ENCODE measurements around the gene DCC.

DCC gene

DNA sequence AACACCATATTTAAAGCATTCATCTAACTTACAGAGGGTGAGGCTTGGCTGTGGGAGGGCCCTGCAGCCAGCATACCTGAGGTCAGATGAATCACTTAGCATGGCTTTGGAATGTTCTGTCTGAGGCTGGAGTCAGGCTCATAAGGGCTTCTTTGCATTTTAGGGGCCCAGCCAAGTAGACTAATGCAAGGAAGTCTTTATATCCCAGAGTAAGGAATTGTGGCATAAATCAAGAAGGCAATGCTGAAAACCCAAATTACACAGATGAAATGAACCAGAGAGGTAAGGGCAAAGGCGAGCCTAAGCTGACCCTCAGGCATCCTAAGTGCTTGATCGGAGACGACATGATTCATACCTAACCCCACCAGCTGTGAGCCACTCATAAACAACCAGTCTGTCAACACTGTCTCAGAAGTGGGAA, 383.6 kb downstream of the DCC start:
- no peak overlapping the region for H3K27ac ChIP-seq
- no peak for TF ChIP-seq CTCF (conservative IDR thresholded peaks at IDR 0.05; ENCODE audit: low read depth, low read length)
- H3K9ac ChIP-seq: no peak overlapping the region
- no peaks in the 10 kb centered on the region for H3K27me3 ChIP-seq (ENCODE audit: insufficient read depth, low read depth)
- no peaks in the 10 kb centered on the region for H3K36me3 ChIP-seq (ENCODE audit: insufficient read depth)
- no peak overlapping the region for H3K4me3 ChIP-seq (IDR thresholded peaks at IDR 0.05; ENCODE audit: insufficient read depth, low read depth, low read length)
- H3K79me2 ChIP-seq (ENCODE audit: insufficient read depth, low read depth): no peaks in the 10 kb centered on the region
- H3K4me2 ChIP-seq: no peak overlapping the region
- no peaks in the 10 kb centered on the region for H4K20me1 ChIP-seq (ENCODE audit: insufficient read depth)
- H2AFZ ChIP-seq (ENCODE audit: low read depth): no peak overlapping the region
- no peaks in the 10 kb centered on the region for H3K4me1 ChIP-seq (ENCODE audit: low read depth, poor library complexity, severe bottlenecking)

GRCh38 chr18:52730972-52731619, 391.1 kb downstream of the DCC start:
- no peaks in the 10 kb centered on the region for H3K4me1 ChIP-seq (ENCODE audit: low read depth, poor library complexity, severe bottlenecking)
- no peaks in the 10 kb centered on the region for H3K36me3 ChIP-seq (ENCODE audit: insufficient read depth)
- H3K27me3 ChIP-seq (ENCODE audit: insufficient read depth, low read depth): no peaks in the 10 kb centered on the region
- no peaks in the 10 kb centered on the region for H3K79me2 ChIP-seq (ENCODE audit: insufficient read depth, low read depth)
- H3K9ac ChIP-seq: no peak overlapping the region
- H3K4me3 ChIP-seq (IDR thresholded peaks at IDR 0.05; ENCODE audit: insufficient read depth, low read depth, low read length): no peak overlapping the region
- H3K27ac ChIP-seq: no peak overlapping the region
- no peaks in the 10 kb centered on the region for H4K20me1 ChIP-seq (ENCODE audit: insufficient read depth)
- H3K4me2 ChIP-seq: no peak overlapping the region
- TF ChIP-seq CTCF (conservative IDR thresholded peaks at IDR 0.05; ENCODE audit: low read depth, low read length): no peak
- no peak overlapping the region for H2AFZ ChIP-seq (ENCODE audit: low read depth)

- Histone ChIP-seq H3K4me2 (no peak overlapping the region), H3K4me1 (ENCODE audit: low read depth, poor library complexity, severe bottlenecking) (no peaks in the 10 kb centered on the region), H3K9ac (no peak overlapping the region), H2AFZ (ENCODE audit: low read depth) (no peak overlapping the region), H3K79me2 (ENCODE audit: insufficient read depth, low read depth) (no peaks in the 10 kb centered on the region), H3K27me3 (ENCODE audit: insufficient read depth, low read depth) (no peaks in the 10 kb centered on the region), H3K4me3 (IDR thresholded peaks at IDR 0.05; ENCODE audit: insufficient read depth, low read depth, low read length) (no peak overlapping the region), H4K20me1 (ENCODE audit: insufficient read depth) (no peaks in the 10 kb centered on the region), H3K27ac (no peak overlapping the region), H3K36me3 (ENCODE audit: insufficient read depth) (no peaks in the 10 kb centered on the region)
- TF ChIP-seq CTCF (conservative IDR thresholded peaks at IDR 0.05; ENCODE audit: low read depth, low read length): no peak
Observed at GRCh38 chr18:52738946-52739345, 398.9 kb downstream of the DCC start.

- no peak overlapping the region for H3K27ac ChIP-seq
- H3K27me3 ChIP-seq (ENCODE audit: insufficient read depth, low read depth): no peaks in the 10 kb centered on the region
- H3K4me2 ChIP-seq: no peak overlapping the region
- no peaks in the 10 kb centered on the region for H4K20me1 ChIP-seq (ENCODE audit: insufficient read depth)
- no peak overlapping the region for H2AFZ ChIP-seq (ENCODE audit: low read depth)
- H3K4me1 ChIP-seq (ENCODE audit: low read depth, poor library complexity, severe bottlenecking): peaks cover 9% of the 10 kb centered on the region
- H3K36me3 ChIP-seq (ENCODE audit: insufficient read depth): no peaks in the 10 kb centered on the region
- no peak overlapping the region for H3K4me3 ChIP-seq (IDR thresholded peaks at IDR 0.05; ENCODE audit: insufficient read depth, low read depth, low read length)
- H3K9ac ChIP-seq: no peak overlapping the region
- no peaks in the 10 kb centered on the region for H3K79me2 ChIP-seq (ENCODE audit: insufficient read depth, low read depth)
- no peak for TF ChIP-seq CTCF (conservative IDR thresholded peaks at IDR 0.05; ENCODE audit: low read depth, low read length)
Observed at GRCh38 chr18:52746986-52747385, 407.0 kb downstream of the DCC start.

Measured in KMS-11 (cell line).